Stomach (tissue), 9 donors: Measurements from ENCODE around the gene CDK5R2. TPM values are rescaled to one million over a fixed set of nuclear protein-coding genes. Genes with fewer than 3 reads are reported as not detected.

ENCODE experiments used
- DNase-seq, 2 donors: peaks; one replicate each; pipeline versions ENCODE4 v3.0.0 to v3.0.0-alpha.2; 2013 to 2019
- H3K27ac ChIP-seq, 5 donors: fragments of 200-600 bp in 4 of 5; sonication (generic) in 4 of 5; one replicate each; pipeline ENCODE4 v1.5.1; 2013 to 2019; ENCODE audit warnings: mild to moderate bottlenecking in 1 of 5, moderate library complexity in 1 of 5
- H3K27me3 ChIP-seq, 3 donors: fragments of 200-600 bp; sonication (generic); one replicate each; pipeline ENCODE4 v1.5.1; 2017 to 2019; ENCODE audit warnings: mixed run types in 1 of 3
- H3K36me3 ChIP-seq, 4 donors: fragments of 200-600 bp; sonication (generic); 1 replicate in 3 of 4; 2 replicates in 1 of 4; pipeline ENCODE4 v1.5.1; 2016 to 2019
- H3K4me1 ChIP-seq, 4 donors: fragments of 200-600 bp; sonication (generic); one replicate each; pipeline ENCODE4 v1.5.1; 2016 to 2019
- H3K4me3 ChIP-seq, 4 donors: fragments of 200-600 bp; sonication (generic) in 3 of 4; one replicate each; pipeline ENCODE4 v1.5.1; 2016 to 2019; ENCODE audit warnings: mild to moderate bottlenecking in 1 of 4
- H3K9me3 ChIP-seq, 4 donors: fragments of 200-600 bp; sonication (generic); one replicate each; pipeline ENCODE4 v1.5.1; 2016 to 2019
- CTCF ChIP-seq, 7 experiments: fragments of 450-650 bp in 4 of 7; fragments of 200-600 bp in 3 of 7; sonication (generic) in 3 of 7; IDR thresholded peaks; one replicate each; pipeline ENCODE4 v1.5.1; 2016 to 2019; ENCODE audit warnings: antibody characterized with exemption in 7 of 7, control low read depth in 2 of 7, mild to moderate bottlenecking in 1 of 7
- EP300 ChIP-seq: sonication (generic); formaldehyde crosslinking; IDR thresholded peaks from one replicate; pipeline ENCODE4 v1.6.1; 2017; ENCODE audit warnings: antibody characterized with exemption
- POLR2A ChIP-seq, 4 donors: fragments of 450-650 bp; IDR thresholded peaks; one replicate each; pipeline ENCODE4 v1.6.1; 2016; ENCODE audit warnings: antibody characterized with exemption in 4 of 4, control low read depth in 2 of 4, mild to moderate bottlenecking in 1 of 4, moderate library complexity in 1 of 4
- POLR2AphosphoS5 ChIP-seq, 3 donors: sonication (generic); formaldehyde crosslinking; IDR thresholded peaks; one replicate each; pipeline ENCODE4 v1.6.1; 2016; ENCODE audit warnings: antibody characterized with exemption in 3 of 3
- WGBS, 5 donors: extraction: QIAGEN DNeasy Blood & Tissue Kit in 3 of 5; methylation state at CpG; one replicate each; pipeline versions ENCODE4 v1.1.5 to v1.1.7; 2013 to 2018; 5-methylcytosine and 5-hydroxymethylcytosine counted together
- intact Hi-C: fragments of 100-400 bp; cut with DNase I; formaldehyde crosslinking; loops from one replicate; pipeline ENCODE4 v1.15.1; 2023; ENCODE audit warnings: low total_unique reads
- polyA plus RNA-seq, 3 donors: library from polyadenylated mRNA; stranded (reverse); fragments of 200-250 nt; gene quantifications; one replicate each; pipeline ENCODE4 v1.2.3, GENCODE V29; 2013
- total RNA-seq, 5 donors: library from RNA; depleted of rRNA; stranded (reverse); fragments of >200 nt; gene quantifications; one replicate each; pipeline versions ENCODE4 v1.1.0 to v1.2.3, GENCODE V29; 2014 to 2016
- donor health status: healthy with polysubstance abuse.
- donor health status: Bipolar disorder and iron deficiency.
- donor health status: healthy.

The CDK5R2 gene
- total and polyA plus RNA-seq, 8 donors, result 0.20 to 0.58 (median 0.45) TPM; not detected in 2

GRCh38 chr2:218975060-218975777 lies 15.8 kb downstream of the CDK5R2 start:
- Histone ChIP-seq H3K27ac (no peak overlapping the region), H3K9me3 (no peaks in the 10 kb centered on the region), H3K4me1 (peaks cover 0 to 8% (median 7%) of the 10 kb centered on the region in 4 donors), H3K36me3 (no peaks in the 10 kb centered on the region), H3K27me3 (peaks cover 3 to 91% (median 34%) of the 10 kb centered on the region in 3 donors), H3K4me3 (no peak overlapping the region)
- TF ChIP-seq EP300, result no peak
- no peak for TF ChIP-seq CTCF (IDR thresholded peaks at IDR 0.05)
- no peak for TF ChIP-seq POLR2A (IDR thresholded peaks at IDR 0.05)
- no peak for TF ChIP-seq POLR2AphosphoS5 (IDR thresholded peaks at IDR 0.05)
- no peak for DNase-seq
- 49 to 65% (median 57%) methylated on average over 4 of the region's 4 CpGs for WGBS, 5 donors
- intact Hi-C loops, result no loop called here

GRCh38 chr2:218979846-218980734 lies 20.6 kb downstream of the CDK5R2 start:
- Histone ChIP-seq H3K36me3 (no peaks in the 10 kb centered on the region), H3K27me3 (peaks cover 43 to 99% (median 67%) of the 10 kb centered on the region in 3 donors), H3K4me1 (peaks cover 35 to 54% (median 46%) of the 10 kb centered on the region in 4 donors), H3K27ac (no peak overlapping the region), H3K9me3 (no peaks in the 10 kb centered on the region), H3K4me3 (peak overlapping the region in 3 of 4 donors; percentile 19 to 47 (median 24))
- 1 to 2% (median 1%) methylated on average over 35 to 39 of the region's 39 CpGs for WGBS, 5 donors
- intact Hi-C loops, result no loop called here
- peak in 5 of 7 experiments; percentile 89 to 93 (median 91) for TF ChIP-seq CTCF (IDR thresholded peaks at IDR 0.05)
- no peak for TF ChIP-seq POLR2AphosphoS5 (IDR thresholded peaks at IDR 0.05)
- TF ChIP-seq EP300, result no peak
- DNase-seq, result peak; percentile 89 to 94

DNA sequence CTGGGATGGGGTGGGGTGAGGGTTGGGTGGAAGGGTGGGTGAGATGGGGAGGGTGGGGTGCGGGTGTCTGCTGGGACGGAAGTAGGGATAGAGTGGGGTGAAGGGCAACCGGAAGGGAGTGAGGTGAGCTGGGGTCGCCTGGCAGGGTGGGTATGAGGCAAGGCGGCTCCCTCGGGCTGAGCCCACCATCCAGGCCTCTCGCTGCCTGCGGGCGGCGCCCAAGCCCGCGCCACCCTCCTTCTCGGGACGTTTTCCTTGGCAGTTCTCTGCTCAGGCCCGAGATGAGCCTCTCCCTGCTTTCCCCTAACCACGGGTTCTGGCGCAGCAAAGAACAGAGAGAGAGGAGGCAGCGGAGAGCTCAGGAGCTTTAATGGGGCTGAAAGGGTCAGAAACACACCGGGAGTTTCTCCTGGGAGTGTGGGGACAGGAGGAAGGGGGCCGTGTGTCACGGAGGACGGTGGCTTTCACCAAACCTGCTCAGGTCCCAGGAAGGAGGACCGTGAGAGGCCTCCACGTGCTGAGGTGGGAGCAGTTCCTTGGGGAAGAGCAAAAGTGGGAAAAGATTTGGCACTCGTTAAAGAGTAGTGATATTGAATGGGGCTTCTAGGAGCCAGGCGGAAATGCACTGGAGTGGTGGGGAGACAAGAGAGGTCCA lies 21.4 kb downstream of the CDK5R2 start:
- no peak overlapping the region for H3K27ac ChIP-seq
- H3K27me3 ChIP-seq, result peaks cover 49 to 99% (median 74%) of the 10 kb centered on the region in 3 donors
- intact Hi-C loops, result no loop called here
- no peak for DNase-seq
- no peaks in the 10 kb centered on the region for H3K9me3 ChIP-seq
- peak overlapping the region in 1 of 4 donors; percentile 47 for H3K4me3 ChIP-seq
- peaks cover 37 to 60% (median 53%) of the 10 kb centered on the region in 4 donors for H3K4me1 ChIP-seq
- no peaks in the 10 kb centered on the region for H3K36me3 ChIP-seq
- WGBS, 5 donors, result 4 to 5% (median 4%) methylated on average over 25 to 26 of the region's 26 CpGs
- TF ChIP-seq POLR2AphosphoS5 (IDR thresholded peaks at IDR 0.05) (no peak), POLR2A (IDR thresholded peaks at IDR 0.05) (no peak), CTCF (IDR thresholded peaks at IDR 0.05) (no peak), EP300 (no peak)

DNA sequence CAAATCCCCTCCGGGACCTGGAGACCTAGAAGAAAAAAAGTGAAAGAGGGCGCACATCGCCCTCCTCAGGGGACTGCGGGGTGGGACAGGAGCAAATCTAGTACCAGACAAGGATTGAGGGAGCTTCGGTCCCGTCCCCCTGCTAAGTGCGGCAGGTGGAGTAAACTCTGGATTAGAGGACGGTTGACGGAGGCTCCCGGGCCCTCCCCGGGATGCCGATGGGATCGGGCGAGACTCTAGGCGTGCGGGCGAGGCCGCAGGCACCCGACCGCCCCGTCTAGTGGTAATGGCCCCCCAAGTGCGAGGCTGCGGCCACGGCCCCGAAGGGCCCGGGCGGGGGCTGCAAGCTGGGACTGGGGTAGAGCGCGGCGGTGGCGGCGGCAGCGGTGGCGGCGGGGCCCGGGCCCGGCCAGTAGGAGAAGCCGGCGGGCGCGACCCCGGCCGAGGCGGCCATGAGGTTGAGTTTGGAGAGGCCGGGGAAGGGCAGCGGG lies 22.0 kb downstream of the CDK5R2 start:
- Histone ChIP-seq H3K4me3 (peak overlapping the region; percentile 23 to 47 (median 33)), H3K27ac (no peak overlapping the region), H3K4me1 (peaks cover 37 to 60% (median 53%) of the 10 kb centered on the region in 4 donors), H3K36me3 (no peaks in the 10 kb centered on the region), H3K9me3 (no peaks in the 10 kb centered on the region), H3K27me3 (peaks cover 46 to 99% (median 80%) of the 10 kb centered on the region in 3 donors)
- DNase-seq, result no peak
- intact Hi-C loops, result no loop called here
- TF ChIP-seq CTCF (IDR thresholded peaks at IDR 0.05) (no peak), EP300 (no peak), POLR2AphosphoS5 (IDR thresholded peaks at IDR 0.05) (no peak)
- 2 to 4% (median 3%) methylated on average over 30 to 46 of the region's 46 CpGs for WGBS, 5 donors
